Measurements from ENCODE around the gene ZFAND4. TPM values are rescaled to one million over a fixed set of nuclear protein-coding genes. Genes with fewer than 3 reads are reported as not detected.
"Not testable (repeated sequence)": the region's sequence is repeated elsewhere in the genome, so short reads cannot be mapped to it uniquely, and the experiment has no call there.

The ZFAND4 gene
- total and polyA plus RNA-seq, 8 donors = 2.2 to 11.0 (median 6.7) TPM

- no peak for ATAC-seq
- no peak for FAIRE-seq
- WGBS, 2 donors = 59 to 66% methylated on average over 3 of the region's 3 CpGs
- Histone ChIP-seq H3K4me1 (peaks cover 0 to 15% (median 11%) of the 10 kb centered on the region in 3 donors), H3K27ac (no peak overlapping the region), H3K36me3 (no peaks in the 10 kb centered on the region), H3K4me3 (no peak overlapping the region), H3K27me3 (no peaks in the 10 kb centered on the region), H3K9me3 (no peaks in the 10 kb centered on the region)
- intact Hi-C loops (cut with DNase I) = no loop called here
- TF ChIP-seq CTCF (IDR thresholded peaks at IDR 0.05) = no peak
- DNase-seq = no peak
Measured at GRCh38 chr10:45575966-45576597, 96.5 kb downstream of the ZFAND4 start.

- H3K9me3 ChIP-seq; DNase-seq; H3K4me3 ChIP-seq; intact Hi-C loops (cut with DNase I); ATAC-seq; H3K27me3 ChIP-seq; H3K27ac ChIP-seq; FAIRE-seq; H3K36me3 ChIP-seq: not testable (repeated sequence)
- WGBS, 2 donors = 90 to 95% methylated on average over 11 of the region's 11 CpGs
- peaks cover 0 to 10% (median 7%) of the 10 kb centered on the region in 3 donors for H3K4me1 ChIP-seq
Measured at GRCh38 chr10:45575032-45575761, 97.4 kb downstream of the ZFAND4 start.

GRCh38 chr10:45569471-45569870 lies 103.1 kb downstream of the ZFAND4 start:
- FAIRE-seq (no peak), ATAC-seq (no peak), DNase-seq (no peak)
- no peak for TF ChIP-seq CTCF (IDR thresholded peaks at IDR 0.05)
- H3K9me3 ChIP-seq = no peaks in the 10 kb centered on the region
- H3K4me1 ChIP-seq = no peaks in the 10 kb centered on the region
- intact Hi-C loops (cut with DNase I) = no loop called here
- no peak overlapping the region for H3K27ac ChIP-seq
- WGBS, 2 donors = 96 to 98% methylated on average over 3 of the region's 3 CpGs
- no peak overlapping the region for H3K4me3 ChIP-seq
- no peaks in the 10 kb centered on the region for H3K27me3 ChIP-seq
- no peaks in the 10 kb centered on the region for H3K36me3 ChIP-seq

GRCh38 chr10:45566415-45566814 lies 106.2 kb downstream of the ZFAND4 start:
- H3K4me3 ChIP-seq = no peak overlapping the region
- WGBS, 2 donors = 77 to 84% methylated on average over 3 of the region's 3 CpGs
- DNase-seq (no peak), FAIRE-seq (no peak), ATAC-seq (no peak)
- H3K27ac ChIP-seq = no peak overlapping the region
- H3K4me1 ChIP-seq = no peaks in the 10 kb centered on the region
- no peaks in the 10 kb centered on the region for H3K36me3 ChIP-seq
- intact Hi-C loops (cut with DNase I) = no loop called here
- no peaks in the 10 kb centered on the region for H3K9me3 ChIP-seq
- H3K27me3 ChIP-seq = no peaks in the 10 kb centered on the region
- TF ChIP-seq CTCF (IDR thresholded peaks at IDR 0.05) = no peak

Other genes starting within 250 kb of the ZFAND4 start
- gene WASHC2C, start 54.5 kb upstream of the ZFAND4 start, total RNA-seq = 10 to 100 TPM in 5 of 6 donors, 1 to 10 TPM in 1; 8.8 to 32.8 (median 16.3) TPM
- gene WASHC2C, start 54.5 kb upstream of the ZFAND4 start, polyA plus RNA-seq = 10 to 100 TPM; 11.3 to 26.7 TPM
- gene AGAP4, start 174.7 kb upstream of the ZFAND4 start, total RNA-seq = 10 to 100 TPM in 2 of 6 donors, 1 to 10 TPM in 4; 4.8 to 13.2 (median 9.3) TPM
- gene AGAP4, start 174.7 kb upstream of the ZFAND4 start, polyA plus RNA-seq = 10 to 100 TPM; 20.5 to 32.0 TPM